Measurements from ENCODE around the gene FN1.

GRCh38 chr2:215425021-215425782 lies 10.7 kb downstream of the FN1 start:
- TF ChIP-seq CTCF (IDR thresholded peaks at IDR 0.05): no peak
- TF ChIP-seq POLR2A (IDR thresholded peaks at IDR 0.05): no peak
- no peak for TF ChIP-seq POLR2AphosphoS5 (IDR thresholded peaks at IDR 0.05)

Measured in stomach (tissue), 4 donors.